HG03066 (cell line): ENCODE results near the gene P2RX7.
A peak's percentile ranks its signal among the peaks of the same experiment; 100 is the strongest.

Experiments used
- ATAC-seq: cut with Tn5 transposase; IDR thresholded peaks from one replicate; pipeline ENCODE4 v1.9.1; 2021; ENCODE audit warnings: low read depth; ENCODE audit not compliant: unreplicated experiment

Gene P2RX7

GRCh38 chr12:121132601-121133481 lies at the start of gene P2RX7:
Gene P2RX7 (plus strand): TSS chr12:121132876. CDS start chr12:121132971, 95 bp downstream.
- no peak for ATAC-seq

GRCh38 chr12:121084229-121084628 lies 48.4 kb upstream of the P2RX7 start:
- no peak for ATAC-seq

- ATAC-seq: no peak
These were observed 47.6 kb upstream of the P2RX7 start for GRCh38 chr12:121085069-121085468.

GRCh38 chr12:121085506-121086353 lies 46.9 kb upstream of the P2RX7 start:
- ATAC-seq: no peak

GRCh38 chr12:121086781-121087295 lies 45.8 kb upstream of the P2RX7 start:
- ATAC-seq: no peak

GRCh38 chr12:121087467-121088194 lies 45.0 kb upstream of the P2RX7 start:
- ATAC-seq: no peak

- no peak for ATAC-seq
These were observed 44.5 kb upstream of the P2RX7 start for GRCh38 chr12:121088195-121088585.

- ATAC-seq: no peak
These were observed 43.5 kb upstream of the P2RX7 start for GRCh38 chr12:121089031-121089812.

- ATAC-seq: no peak
These were observed 42.8 kb upstream of the P2RX7 start for GRCh38 chr12:121089813-121090430.

- ATAC-seq: no peak
These were observed 41.8 kb upstream of the P2RX7 start for GRCh38 chr12:121090586-121091514.

- no peak for ATAC-seq
These were observed 40.6 kb upstream of the P2RX7 start for GRCh38 chr12:121092034-121092433.

GRCh38 chr12:121093487-121093891 lies 39.2 kb upstream of the P2RX7 start:
- ATAC-seq: no peak

- peak; percentile 73 for ATAC-seq
These were observed 37.0 kb upstream of the P2RX7 start for GRCh38 chr12:121095544-121096198.

- no peak for ATAC-seq
These were observed 36.4 kb upstream of the P2RX7 start for GRCh38 chr12:121096199-121096798.

GRCh38 chr12:121099779-121100178 lies 32.9 kb upstream of the P2RX7 start:
- ATAC-seq: no peak

GRCh38 chr12:121102307-121102706 lies 30.4 kb upstream of the P2RX7 start:
- ATAC-seq: no peak

- ATAC-seq: no peak
These were observed 25.0 kb upstream of the P2RX7 start for GRCh38 chr12:121107681-121108080.
